Stimulated activated CD4-positive, alpha-beta T cell treated with anti-CD3 and anti-CD28 coated beads, Interleukin-12 subunit alpha, Interleukin-12 subunit beta, amount 100 ng/mL, for 4 hours (primary cell): ENCODE data around the gene CDS2.
A peak's percentile ranks its signal among the peaks of the same experiment; 100 is the strongest.

Experiments used
- DNase-seq: peaks from one replicate; pipeline ENCODE4 v3.0.0-alpha.2; 2020

Gene CDS2

DNA sequence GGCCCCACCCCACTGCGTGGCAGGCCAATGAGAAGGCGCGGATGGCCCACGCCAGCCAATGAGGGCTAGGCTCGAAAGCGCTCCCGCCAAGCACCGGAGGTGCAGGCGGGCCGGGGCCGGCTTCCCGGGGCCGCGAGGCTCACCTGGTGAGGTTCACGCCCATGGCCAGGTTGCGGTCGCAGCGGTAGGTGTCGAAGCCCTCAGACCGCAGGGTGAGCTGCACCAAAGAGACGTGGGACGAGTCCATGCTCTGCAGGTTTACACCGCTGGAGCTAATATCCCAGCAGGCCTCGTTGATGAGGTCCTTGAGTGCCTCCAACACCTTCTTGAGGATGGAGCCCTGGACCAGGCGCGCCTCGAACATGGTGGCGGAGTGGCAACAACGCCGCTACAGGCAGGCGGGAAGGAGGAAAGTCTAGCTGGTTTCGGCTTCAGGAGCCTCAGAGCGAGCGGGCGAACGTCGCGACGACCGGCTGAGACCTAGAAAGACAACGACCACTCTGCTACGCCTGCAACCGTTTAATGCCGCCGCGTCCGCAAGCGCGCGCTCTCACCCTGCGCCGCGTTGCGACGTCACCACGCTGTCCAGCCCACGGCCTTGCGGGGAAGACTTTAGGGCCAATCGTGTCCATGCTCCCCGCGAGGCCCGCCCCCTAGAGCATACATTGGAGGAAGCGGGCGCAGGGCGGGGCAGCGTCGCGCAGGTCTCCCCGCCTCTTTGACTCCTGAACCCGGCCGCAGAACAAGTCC is 7.2 kb upstream of the CDS2 start, which contains the start of gene PCNA:
TSS of gene PCNA (minus strand) at position 524 of the 750 bp plus-strand sequence. CDS start at position 364, 160 bp downstream.
- DNase-seq: peak; percentile 95

DNA sequence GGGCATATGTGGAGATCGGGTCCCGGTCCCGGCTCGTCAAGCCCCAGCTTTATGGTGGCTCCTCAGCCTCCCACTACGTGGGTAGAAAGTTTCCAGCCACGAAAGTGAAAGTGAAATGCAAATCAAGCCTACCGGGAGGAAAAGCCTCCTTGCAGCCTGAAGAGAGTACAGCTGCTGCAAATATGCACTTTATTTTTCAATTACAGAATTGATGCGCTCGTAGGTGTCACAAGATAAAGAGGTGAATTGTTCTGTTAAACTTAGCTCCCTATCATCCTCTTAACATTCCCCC is 6.7 kb upstream of the CDS2 start:
- no peak for DNase-seq

DNA sequence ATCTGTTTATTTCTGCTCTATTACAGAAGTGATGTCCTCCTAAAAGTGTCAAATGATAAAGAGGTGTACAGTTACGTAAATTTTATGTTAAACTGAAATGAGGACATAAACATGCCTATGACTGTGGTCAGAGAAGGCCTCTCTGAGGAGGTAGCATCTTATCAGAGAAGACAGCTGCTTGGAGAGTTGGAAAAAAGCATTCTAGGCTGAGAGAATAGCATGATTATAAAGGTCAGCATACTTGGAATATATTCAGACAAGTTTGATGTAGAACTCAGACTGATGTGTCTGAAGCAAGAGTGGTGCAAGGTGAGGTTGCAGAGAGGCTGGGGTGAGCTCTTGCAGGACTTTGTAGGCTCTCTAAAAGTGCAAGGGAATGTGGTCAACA is 3.9 kb upstream of the CDS2 start:
- DNase-seq: no peak

DNA sequence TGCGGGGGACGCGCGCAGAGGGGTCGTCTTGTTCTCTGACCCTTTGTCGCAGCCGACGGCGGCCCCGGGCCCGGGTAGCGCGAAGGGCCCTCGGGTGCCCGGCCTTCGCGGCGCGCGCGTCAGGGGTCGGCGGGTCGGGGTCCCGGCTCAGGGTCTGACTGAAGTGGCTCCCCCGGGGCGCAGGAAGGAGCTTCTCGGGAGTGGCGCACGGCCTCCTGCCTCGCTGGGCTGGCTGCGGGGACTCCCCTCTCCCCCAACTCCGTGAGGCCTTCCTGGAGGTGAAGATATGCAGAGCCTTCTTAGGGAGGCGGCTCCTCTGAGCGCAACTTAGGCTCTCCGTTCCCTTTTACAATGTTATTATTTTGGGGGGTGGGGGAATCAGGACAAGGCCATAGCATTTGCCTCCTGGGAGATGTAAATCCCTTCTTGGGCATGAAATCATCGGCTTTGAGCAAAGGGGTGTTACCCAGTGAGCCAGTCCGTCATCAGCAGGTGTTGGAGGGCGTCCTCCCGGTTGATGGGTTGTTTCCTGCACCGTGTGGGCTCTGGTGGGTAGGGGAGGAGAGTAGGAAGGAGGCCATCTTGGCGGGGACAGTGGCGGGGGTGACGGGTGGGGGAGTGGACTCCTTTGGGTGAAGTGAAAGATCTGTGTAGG is 523 bp downstream of the CDS2 start:
- DNase-seq: peak; percentile 53

DNA sequence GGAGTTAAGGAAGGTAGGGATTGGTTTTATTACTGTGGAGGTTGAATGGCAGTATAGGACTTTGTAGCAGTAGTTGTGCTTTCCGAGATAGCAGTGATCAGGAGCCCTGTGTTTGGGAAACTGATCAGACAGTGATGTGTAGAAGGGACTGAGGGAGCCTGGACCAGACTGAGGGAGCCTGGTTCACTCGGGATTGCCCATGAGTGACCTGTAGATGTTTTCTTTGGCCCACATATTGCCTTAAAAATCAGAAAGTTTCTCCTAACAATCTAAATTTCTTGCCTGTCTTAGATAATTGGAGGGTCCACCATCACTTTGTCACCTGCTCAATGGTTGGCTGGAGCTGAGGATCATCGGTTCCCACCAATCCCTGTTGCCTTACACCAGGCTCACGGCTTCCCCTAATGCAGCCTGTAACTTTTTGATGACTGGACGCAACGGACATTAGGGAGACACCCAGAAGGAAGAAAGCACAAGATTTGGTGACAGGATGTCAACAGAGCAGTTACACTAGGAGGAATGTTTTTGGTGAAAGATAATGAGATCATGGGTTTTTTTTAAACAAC is 1.1 kb downstream of the CDS2 start:
- no peak for DNase-seq

DNA sequence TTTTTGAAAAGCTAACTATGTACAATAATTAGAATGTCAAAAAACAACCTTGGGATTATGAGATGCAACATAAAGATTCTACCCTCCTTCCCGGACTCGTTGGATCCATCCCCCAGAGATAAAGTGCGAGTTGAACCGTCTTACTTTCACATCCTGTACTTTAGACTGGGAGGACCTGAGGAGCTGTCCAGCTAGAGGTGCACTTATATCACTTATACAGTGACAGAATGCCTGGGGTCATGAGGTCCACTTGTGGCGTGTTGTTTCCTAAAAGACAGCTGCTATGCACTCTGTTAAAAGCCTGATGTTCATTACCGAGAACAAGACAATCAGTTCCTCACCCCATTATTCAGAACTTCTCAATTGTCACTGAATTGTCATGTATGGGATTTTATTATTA is 2.1 kb downstream of the CDS2 start:
- no peak for DNase-seq

DNA sequence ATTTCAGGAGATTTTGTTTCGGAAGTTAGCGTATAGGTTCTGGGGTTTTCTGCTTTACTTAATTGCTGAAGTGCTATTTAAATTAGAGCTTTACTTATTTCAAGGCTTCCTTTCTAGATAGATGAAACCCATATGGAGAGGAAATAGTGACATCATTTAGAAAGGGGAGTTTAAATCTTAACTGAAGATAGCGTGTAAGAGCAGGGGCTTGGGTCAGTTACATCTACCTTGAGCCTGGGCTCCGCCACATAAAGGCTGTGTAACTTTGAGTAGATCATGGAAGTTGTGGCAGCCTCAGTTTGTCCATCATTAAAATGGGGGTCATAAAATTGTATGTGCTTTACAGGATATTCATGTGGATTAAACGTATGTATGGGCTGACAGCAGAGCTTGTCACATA is 4.7 kb downstream of the CDS2 start:
- DNase-seq: no peak

DNA sequence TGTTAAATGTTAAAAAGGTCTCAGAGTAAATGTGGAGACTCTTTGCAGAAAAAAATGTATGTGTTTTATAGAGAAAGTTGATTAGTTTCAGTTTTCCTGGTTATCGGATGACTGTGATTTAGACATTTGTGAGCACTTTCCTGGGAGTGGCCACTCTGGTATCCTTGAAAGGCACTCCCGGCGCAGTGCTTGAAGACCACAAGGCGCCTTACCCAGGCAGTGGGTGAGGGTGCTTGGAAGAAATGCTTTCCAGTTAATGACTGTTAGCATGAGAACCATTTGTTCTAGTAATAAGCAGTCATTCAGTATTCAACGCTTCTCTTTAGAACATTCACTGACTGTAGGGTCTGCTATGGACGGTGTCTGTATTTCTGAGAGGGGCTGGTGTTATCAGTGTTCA is 7.2 kb downstream of the CDS2 start:
- no peak for DNase-seq

DNA sequence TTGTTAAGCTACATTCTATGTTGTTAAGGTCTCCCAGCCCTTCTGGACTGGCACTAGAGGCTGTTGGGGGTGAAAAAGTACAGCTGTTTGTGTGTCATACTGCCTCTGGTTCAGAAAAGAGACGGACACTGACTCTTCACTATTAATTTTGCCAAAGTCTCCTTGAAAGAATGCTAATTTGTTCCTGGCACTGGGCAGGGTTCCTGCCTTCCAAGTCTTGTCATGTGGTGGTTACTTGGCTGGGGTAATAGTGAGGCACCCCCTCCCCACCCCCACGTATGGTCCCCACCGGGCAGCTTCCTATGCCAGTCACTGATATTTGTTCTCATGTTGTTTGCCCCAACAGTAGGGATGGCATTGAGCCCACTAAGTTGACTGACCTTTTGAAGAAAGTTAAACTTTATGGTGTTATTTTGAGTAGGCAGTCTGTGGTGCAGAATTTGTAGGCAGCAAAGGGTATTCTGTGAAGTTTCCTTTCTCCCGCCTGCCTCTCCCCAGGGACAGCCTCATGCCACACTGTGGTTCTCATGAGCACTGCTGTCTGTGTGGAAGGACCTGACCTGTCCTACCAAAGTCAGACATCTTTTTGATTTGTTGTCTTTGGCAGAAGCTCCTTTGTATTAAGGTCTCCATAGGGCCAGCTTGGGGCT is 8.7 kb downstream of the CDS2 start:
- DNase-seq: no peak

DNA sequence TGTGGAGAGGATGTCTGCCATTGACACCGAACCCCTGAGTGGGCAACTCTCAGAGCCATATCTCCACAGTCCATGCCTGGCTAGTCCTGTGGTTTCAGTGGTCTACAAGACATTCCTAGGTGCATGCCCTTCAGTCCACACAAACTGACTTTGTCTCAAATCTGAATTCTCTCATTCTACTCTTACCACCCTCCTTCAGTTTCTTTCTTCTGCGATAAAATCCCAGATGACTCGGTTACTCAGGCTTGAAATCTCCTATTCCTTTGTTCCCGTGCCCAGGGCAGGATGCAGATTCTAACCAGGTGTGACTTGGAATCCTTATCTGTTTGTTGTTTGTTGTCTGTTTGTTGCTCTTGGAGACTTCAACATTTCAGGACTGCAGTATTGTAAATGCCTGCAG is 9.3 kb downstream of the CDS2 start:
- no peak for DNase-seq

DNA sequence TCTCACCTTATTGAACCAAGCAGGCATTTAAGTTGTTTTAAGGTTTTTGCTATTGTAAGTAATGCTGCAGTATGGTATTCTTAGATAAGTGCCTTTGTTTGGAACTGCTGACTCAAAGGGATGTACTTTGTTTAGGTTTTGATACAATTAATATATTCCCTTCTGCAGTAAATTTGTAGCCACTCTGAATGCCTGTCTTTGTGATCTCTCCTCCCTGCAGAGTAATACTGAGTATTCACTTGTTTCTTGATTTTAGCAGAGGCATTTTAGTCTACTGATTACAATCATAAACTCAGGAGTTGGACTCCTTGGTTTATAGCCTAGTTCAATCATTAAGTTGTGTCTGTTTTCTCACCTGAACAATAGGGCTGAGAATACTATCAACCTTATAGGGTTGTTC is 13.4 kb downstream of the CDS2 start:
- no peak for DNase-seq

DNA sequence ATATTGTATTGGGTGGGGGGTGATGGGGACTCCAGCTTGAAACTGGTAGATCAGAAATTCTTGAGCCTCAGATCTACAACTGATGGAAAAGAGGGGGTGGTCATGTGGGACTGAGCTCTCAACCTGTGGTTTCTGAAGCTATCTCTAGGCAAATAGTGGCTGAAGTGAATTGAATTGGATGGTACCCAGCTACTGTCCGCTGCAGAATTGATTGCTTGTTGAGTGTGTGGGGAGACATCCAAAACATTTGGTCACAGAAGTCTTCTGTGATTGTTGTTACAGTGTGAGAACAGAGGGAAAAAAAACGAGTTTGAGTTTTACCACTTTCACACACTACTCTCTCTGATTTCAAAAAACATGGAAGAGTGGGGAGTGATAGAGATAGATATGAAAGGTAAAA is 14.8 kb downstream of the CDS2 start:
- no peak for DNase-seq

DNA sequence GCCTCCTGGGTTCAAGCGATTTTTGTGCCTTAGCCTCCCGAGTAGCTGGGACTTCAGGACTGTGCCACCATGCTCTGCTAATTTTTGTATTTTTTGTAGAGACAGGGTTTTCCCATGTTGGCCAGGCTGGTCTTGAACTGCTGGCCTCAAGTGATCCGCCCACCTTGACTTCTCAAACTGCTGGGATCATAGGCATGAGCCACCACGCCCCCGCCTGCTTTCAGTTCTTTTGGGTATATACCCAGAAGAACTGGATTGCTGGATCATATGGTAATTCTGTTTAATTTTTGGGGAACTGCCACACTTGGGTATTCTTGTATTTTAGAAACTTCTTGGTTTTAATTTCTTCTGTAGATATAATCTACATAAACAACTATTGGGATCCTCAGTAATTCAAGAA is 17.0 kb downstream of the CDS2 start:
- DNase-seq: no peak

DNA sequence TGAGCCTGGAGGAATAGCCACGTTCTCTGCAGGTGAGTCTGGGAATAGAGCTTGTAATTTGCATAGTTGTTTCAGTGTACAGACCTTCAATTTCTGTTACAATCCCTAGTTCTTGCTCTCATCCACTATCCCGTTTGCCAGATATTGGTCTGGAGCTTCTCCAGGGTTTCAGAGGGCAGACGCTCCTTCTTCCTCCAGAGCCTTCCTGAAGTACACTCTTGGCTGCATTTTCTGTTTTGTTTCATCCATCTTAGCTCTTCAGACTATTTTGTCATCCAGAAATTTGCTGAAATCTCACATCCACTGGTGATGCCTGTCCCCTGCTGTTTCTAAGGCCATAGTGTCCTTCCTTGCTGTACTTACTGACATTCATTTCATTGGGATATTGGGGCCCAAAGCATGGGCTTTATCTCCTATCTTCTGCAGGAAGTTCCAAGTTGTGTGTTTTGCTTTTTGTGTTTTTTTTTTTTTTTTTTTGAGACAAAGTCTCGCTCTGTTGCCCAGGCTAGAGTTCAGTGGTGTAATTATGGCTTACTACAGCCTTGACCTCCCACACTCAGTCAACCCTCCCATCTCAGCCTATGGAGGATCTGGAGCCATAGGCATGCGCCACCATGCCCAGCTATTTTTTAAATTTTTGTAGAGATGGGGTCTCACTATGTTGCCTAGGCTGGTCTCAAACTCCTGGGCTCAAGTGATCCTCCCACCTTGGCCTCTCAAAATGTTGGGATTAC is 18.7 kb downstream of the CDS2 start:
- no peak for DNase-seq

DNA sequence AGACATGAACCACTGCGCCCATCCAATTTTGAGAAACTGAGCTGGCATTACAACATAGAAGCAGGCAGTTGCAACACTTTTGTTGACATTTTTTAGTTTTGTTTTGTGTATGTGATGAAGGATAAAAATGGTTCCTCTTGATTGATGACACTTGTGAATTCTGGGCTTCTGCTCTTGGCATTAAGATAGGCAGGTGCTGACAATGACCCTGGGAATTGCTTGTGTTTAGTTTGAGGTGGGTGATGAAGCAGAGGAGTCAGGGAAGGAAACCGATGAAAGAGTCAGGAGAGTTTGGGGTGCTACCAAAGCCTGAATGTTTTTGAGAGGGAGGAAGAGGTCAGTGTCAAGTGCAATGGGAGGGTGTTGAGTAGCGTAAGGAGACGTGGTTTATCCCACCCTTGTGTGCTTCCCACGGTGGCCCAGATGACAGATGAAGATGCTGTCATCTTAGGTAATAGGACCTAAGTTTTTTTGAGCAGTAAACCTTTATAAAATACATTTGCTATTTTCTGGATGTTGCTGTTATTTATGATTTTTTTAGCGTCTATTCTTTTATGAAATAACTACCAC is 19.4 kb downstream of the CDS2 start:
- no peak for DNase-seq

DNA sequence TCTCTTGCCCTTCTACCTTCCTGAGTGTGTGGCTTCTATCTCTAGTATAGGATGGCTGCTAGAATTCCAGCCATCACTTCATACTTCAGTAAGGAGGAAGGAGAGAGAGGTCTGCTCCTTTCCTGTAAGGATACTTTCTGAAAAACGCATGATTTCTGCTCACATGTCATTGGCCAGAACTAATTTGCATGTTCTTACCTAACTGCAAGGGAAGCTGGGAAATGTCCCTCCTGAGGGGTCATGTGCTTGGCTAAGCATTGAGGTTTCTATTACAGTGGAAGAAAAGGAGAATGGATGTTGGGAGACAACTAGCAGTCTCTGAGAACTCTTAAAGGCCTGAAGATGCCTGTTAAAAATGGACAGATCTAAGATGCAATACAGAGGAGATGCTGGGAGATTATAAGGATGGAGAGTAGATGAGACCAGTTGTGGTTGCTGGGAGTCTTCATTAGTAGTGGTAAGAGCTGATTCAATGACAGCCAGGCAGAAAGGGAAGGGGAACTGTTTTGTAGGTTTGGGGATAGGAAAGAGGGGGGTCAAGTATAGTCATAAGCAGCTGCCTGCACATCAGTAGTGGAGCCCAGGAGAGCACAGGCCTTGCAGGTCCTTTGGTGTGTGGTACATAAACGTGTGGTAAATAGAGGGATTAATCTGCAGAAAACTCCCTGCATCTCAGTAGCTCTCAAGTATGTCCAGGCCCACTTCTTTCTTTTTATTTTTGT is 20.2 kb downstream of the CDS2 start:
- DNase-seq: no peak

DNA sequence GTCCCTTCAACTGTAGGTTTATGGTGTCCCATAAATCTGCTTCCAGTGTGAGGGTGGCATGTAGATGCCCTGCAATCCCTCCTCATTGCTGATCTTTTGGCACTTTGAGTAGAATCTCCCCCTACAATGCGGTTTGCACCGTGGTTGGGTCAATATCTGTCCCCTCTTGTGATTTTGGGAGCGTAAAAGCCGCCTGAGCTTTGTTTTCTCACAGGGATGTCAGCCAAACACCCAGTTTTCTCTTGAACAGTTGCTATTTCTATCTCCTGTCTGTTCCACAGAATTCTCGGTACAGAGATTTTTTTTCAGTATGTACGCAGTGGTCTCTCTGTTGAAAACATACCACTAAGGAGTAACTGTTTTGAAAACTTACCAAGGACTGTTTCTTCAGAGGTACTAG is 21.8 kb downstream of the CDS2 start:
- no peak for DNase-seq

DNA sequence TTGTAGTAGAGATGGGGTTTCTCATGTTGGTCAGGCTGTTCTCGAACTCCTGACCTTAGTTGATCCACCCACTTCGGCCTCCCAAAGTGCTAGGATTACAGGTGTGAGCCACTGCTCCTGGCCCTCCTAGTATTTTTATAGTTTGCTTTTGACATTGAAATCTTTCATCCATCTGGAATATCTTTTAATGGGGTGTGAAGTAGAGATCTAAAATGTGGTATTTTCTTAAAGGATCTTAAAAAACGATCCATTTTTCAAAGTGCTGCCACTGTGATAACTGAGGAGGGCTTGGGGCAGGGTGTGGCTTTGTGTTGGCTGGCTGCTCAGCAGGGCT is 23.1 kb downstream of the CDS2 start:
- no peak for DNase-seq

DNA sequence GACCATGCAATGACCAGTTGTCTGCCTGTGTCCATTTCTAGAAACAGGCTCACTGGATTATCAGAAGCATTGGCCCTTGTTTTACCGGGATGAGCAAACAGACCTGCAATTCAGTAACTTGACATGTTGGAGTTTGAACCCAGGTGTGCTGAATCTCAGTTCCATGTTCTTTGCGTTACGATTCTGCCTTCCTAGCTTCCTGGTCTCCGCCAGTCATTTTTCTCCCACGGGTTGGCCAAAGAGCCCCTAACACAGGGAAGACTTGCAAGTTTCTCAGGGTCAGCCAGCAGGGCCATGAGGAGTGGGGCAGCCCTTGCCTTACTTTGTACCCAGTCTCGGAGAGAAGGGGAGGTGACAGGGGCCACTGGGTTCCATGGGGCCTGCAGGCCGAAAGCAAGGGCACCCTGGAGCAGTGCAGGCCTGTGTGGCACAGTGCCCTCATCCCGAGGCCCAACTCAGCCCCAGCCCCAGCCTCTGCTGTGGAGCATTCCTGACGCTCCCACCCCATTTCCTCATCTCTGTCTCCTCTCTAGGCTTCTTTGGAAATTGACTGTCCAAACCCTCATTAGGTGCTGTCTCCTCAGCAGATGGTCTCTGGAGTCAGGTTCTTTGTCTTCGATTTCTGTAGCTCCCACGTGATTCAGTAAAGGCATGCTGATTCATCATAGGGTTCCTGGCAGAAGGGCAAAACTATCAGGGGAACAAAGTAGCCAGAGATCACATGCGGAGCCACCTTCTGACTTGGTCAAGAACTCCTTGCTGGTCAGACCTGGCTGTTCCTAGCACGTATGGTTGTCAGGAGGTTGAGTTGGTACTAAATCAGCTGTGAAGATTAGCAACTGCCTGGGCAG is 23.6 kb downstream of the CDS2 start:
- DNase-seq: no peak

DNA sequence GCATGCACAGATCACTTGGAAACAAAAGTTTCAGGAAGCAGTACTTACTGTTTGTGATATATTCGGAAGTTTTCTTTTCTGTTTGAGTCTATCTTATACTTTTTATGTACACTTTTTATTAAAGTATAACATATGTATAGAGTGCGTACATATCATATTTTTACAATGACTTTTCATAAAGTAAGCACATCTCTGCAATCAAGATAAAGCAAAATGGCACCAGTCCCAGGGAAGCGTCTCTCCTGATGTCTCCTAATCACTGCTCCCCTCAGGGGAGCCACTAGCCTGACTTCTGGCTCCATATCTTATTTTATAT is 26.3 kb downstream of the CDS2 start:
- DNase-seq: no peak

DNA sequence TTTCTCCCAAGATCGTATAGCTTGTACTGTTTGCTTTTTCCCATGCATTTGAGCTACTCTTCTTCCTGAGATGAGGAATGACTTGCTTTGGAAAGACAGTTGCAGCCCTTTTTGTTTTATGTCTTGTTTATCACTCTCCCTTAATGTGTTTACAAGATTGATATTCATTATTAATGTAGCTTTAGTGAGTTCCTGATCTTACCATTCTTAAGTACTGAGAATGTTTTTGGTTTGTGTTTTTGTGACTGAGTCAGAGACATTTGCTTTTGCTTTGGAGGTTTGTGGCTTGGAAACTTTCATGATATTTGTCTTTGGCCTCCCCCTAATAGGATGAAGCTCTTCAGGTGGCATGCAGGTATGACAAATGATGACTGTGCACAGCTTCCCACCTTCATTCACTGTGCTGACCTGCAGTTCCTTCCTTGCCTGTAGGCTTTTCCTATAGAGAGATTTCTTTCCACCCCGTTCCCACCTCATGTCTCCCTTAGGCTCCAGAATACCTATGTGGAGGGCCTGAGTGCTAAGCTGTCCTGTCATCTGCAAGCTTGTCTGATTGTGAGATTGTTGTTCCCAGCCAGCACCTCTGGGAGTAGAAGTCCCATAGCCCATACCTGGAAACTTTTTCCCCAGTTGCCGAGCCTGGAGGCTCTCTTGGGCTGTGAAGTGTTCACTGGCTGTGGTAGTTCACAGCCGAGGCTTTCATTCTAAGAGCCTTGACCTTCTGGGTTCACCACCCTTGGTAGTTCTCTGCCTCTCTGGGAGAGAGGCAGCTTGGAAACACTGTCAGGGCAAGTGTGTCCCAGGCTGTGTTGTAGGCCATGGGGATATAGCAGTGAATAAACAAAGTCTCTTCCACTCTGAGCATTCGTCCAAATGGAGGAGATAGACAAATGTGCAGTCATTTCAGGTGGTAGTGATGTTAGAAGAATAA is 27.1 kb downstream of the CDS2 start:
- DNase-seq: no peak
